Aortic smooth muscle cell (primary cell): Measurements from ENCODE around the gene IL2RA. TPM values are rescaled to one million over a fixed set of nuclear protein-coding genes. Genes with fewer than 3 reads are reported as not detected.

ENCODE experiments used
- total RNA-seq: library from RNA; depleted of rRNA; stranded (reverse); fragments of >200 nt; gene quantifications from 2 replicates; pipeline ENCODE4 v1.2.3, GENCODE V29; 2014

Gene IL2RA
- total RNA-seq, result not detected in 2 replicates

DNA sequence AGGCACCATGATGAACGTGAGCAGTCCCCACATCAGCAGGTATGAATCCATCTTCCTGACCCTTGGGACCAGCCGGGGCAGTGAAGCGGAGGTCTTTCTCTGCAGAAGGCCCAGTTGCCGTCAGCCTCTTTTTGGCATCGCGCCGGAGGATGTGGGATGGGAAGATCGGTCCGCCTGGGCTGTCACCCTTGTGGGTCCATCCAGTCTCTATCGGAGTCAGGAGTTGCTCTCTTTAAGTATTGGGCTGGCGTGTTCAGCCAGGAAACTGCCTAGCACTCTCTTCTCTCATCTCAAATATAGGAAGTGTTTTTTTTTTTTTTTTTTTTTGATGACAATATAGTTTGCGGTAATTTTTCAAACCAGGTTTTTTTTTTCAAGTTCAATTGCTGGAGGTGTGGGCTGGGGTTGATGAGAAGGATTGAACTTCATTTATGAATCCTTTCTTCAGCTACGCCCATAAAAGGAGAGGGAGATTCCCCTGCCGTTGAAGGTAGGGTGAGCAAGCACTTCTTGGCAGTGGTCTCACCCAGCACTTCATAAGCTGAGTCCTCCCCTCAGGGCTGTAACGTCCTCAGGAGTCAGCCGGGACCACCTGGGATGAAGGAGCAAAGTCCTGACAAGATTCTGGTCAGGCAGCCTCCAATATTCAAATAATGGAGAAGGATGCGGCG, at the start of gene IL2RA:
Gene IL2RA (minus strand): TSS at position 267 of the 671 bp plus-strand sequence. CDS start 216 bp downstream, at position 51.

DNA sequence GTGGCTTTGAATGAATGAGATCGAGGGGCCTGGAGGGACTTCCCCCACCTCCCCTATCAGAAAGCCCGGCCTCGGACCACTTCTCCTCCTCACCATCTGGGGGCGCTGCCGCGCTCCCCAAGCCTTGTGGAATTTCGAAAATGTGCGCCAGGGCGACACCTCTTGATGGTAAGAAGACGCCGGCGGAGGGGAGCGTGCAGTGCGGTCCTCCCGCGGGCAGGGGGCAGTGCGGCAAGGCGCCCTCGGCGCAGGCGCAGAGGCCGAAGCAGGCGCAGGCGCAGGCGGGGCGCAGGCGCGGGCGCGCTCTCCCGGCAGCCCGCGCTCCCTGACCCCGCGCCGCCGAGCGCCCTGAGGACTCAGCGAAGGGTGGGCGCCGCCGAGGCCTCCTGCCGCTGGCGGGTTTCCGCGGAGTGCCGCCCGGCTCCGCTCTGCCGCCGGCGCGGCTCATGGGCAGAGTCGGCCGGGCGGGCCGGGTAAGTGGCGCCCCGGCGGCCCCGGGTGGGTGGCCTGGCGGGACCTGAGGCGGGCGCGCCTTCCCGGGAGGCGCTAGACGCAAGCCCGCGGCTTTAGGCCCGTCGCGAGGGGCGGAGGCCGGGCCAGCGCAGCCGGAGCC, 26.7 kb upstream of the IL2RA start, which contains the start of gene RBM17:
Gene RBM17 (plus strand): TSS at position 314 of the 613 bp plus-strand sequence. CDS start 8,032 bp downstream, outside the sequence.

DNA sequence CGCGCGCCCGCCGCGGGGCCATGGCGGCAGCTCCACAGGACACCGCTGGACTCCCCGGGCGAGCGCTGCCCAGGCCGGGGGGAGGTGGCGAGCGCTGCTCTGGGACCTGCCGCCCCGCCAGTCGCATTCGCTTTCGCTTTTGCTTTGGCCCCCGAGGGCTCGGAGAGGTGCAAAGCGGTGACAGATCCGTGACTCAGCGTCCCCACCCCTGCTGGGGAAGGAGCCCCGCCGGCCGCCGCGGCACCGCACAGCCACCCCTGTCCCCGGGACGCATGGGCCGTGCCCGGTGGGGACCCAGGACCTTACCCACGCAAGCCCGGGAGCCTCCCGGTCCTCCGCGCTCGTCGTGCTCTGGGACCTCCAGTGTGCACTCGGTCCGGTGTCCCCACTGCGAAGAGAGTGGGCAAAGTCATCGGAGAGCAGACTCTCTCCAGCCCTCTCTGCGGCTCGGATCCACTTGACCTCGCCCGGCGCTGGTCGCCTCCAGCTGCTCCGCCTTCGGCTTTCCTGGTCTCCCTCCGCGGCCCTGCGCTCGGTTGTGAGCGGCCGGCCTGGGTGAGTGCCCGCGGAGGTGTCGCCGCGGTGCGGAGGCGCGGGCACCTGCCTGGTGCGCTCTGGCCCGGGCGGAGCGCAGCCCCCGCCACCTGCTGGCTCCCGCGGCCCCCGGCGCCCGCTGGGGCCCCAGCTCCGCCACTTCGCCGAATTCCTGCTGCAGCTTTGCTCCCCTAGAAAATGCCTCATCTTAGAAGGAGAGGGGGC, 84.5 kb downstream of the IL2RA start, which contains the start of gene IL15RA:
Gene IL15RA (minus strand): TSS at position 73 of the 759 bp plus-strand sequence. CDS start 51 bp downstream, at position 22.

Other genes starting within 250 kb of the IL2RA start
- gene GDI2, start 248.9 kb downstream of the IL2RA start, total RNA-seq, result 465 and 503 TPM in 2 replicates
- 6.8 and 9.1 TPM in 2 replicates for gene ANKRD16, start 172.5 kb downstream of the IL2RA start, total RNA-seq
- 109 and 137 TPM in 2 replicates for gene FBH1, start 172.1 kb downstream of the IL2RA start, total RNA-seq
- gene IL15RA, start 84.8 kb downstream of the IL2RA start, total RNA-seq, result 5.7 and 7.3 TPM in 2 replicates
- gene RBM17, start 26.7 kb upstream of the IL2RA start, total RNA-seq, result 38.2 and 44.1 TPM in 2 replicates
- gene PFKFB3, start 140.6 kb upstream of the IL2RA start, total RNA-seq, result 23.1 and 34.1 TPM in 2 replicates